HepG2 (cell line): ENCODE data around the gene CCDC57. TPM values are rescaled to one million over a fixed set of nuclear protein-coding genes. Genes with fewer than 3 reads are reported as not detected.

Experiments used
- ATM ChIP-seq: fragments of 450-650 bp; IDR thresholded peaks from 2 replicates; pipeline ENCODE4 v1.7.1; 2017; ENCODE audit warnings: mild to moderate bottlenecking, borderline replicate concordance
- DNMT3B ChIP-seq: conservative IDR thresholded peaks from 2 replicates; pipeline ENCODE4 v1.6.1; 2016; ENCODE audit warnings: missing biosample characterization, control low read depth
- EEA1 ChIP-seq: sonication (generic); formaldehyde crosslinking; IDR thresholded peaks from 2 replicates; pipeline ENCODE4 v1.5.1; 2020; ENCODE audit warnings: mild to moderate bottlenecking, missing genetic modification reagents, borderline replicate concordance
- RERE ChIP-seq: IDR thresholded peaks from 2 replicates; pipeline ENCODE4 v1.6.1; 2016; ENCODE audit warnings: low read depth, missing genetic modification reagents, missing compliant biosample characterization
- SNRNP70 ChIP-seq: fragments of 200-400 bp; formaldehyde crosslinking; IDR thresholded peaks from 2 replicates; pipeline ENCODE4 v1.6.1; 2017; ENCODE audit warnings: mild to moderate bottlenecking, low read depth, low read length, moderate library complexity
- TARDBP ChIP-seq: sonication (generic); formaldehyde crosslinking; IDR thresholded peaks from 2 replicates; pipeline ENCODE4 v1.8.0; 2022; ENCODE audit warnings: mild to moderate bottlenecking, missing genetic modification reagents
- ZNF138 ChIP-seq: sonication (generic); formaldehyde crosslinking; IDR thresholded peaks from 2 replicates; pipeline ENCODE4 v1.5.0; 2020; ENCODE audit warnings: mild to moderate bottlenecking, low read depth, missing genetic modification reagents
- ZNF331 ChIP-seq: sonication (generic); formaldehyde crosslinking; IDR thresholded peaks from 2 replicates; pipeline ENCODE4 v1.4.0; 2020; ENCODE audit warnings: missing genetic modification reagents
- ZNF775 ChIP-seq: sonication (generic); formaldehyde crosslinking; IDR thresholded peaks from 2 replicates; pipeline ENCODE4 v1.4.0; 2020; ENCODE audit warnings: missing genetic modification reagents, mild to moderate bottlenecking, moderate library complexity, borderline replicate concordance
- polyA plus RNA-seq, 8 experiments: library from polyadenylated mRNA; depleted of rRNA in 3 of 8; stranded (reverse) in 7 of 8; unstranded in 1 of 8; fragments of >200 nt; fragmentation: Illumina TruSeq in 4 of 8; extraction: Trizol in 4 of 8; gene quantifications; 2 replicates each; pipeline versions ENCODE4 v1.2.1 to v1.2.3, GENCODE V29; 2011 to 2016; ENCODE audit warnings: low read depth in 4 of 8, missing spikeins in 1 of 8, mixed read lengths in 1 of 8; ENCODE audit not compliant: insufficient read depth in 1 of 8
- total RNA-seq, 5 experiments: library from RNA; depleted of rRNA; stranded (reverse); fragments of >200 nt; fragmentation: Illumina TruSeq; extraction: Trizol; gene quantifications; 2 replicates each; pipeline ENCODE4 v1.2.3, GENCODE V29; 2016; ENCODE audit warnings: low read depth in 1 of 5
- TF ChIP-seq, protein P1 (sequence below): sonication (generic); formaldehyde crosslinking; IDR thresholded peaks from 2 replicates; pipeline ENCODE4 v1.4.0; 2020; ENCODE audit warnings: missing genetic modification reagents, borderline replicate concordance
- TF ChIP-seq, protein P2 (sequence below): sonication (generic); formaldehyde crosslinking; IDR thresholded peaks from 2 replicates; pipeline ENCODE4 v1.4.0; 2020; ENCODE audit warnings: mild to moderate bottlenecking, missing genetic modification reagents
- TF ChIP-seq, protein P3 (sequence below): sonication (generic); formaldehyde crosslinking; IDR thresholded peaks from 2 replicates; pipeline ENCODE4 v1.4.0; 2020; ENCODE audit warnings: mild to moderate bottlenecking, missing genetic modification reagents

Gene CCDC57
- total and polyA plus RNA-seq, 2 of the 13 experiments (the other 11 are each of a cell fraction or from before 2014, with no cell fraction given) = 59.3 to 59.9 TPM

DNA sequence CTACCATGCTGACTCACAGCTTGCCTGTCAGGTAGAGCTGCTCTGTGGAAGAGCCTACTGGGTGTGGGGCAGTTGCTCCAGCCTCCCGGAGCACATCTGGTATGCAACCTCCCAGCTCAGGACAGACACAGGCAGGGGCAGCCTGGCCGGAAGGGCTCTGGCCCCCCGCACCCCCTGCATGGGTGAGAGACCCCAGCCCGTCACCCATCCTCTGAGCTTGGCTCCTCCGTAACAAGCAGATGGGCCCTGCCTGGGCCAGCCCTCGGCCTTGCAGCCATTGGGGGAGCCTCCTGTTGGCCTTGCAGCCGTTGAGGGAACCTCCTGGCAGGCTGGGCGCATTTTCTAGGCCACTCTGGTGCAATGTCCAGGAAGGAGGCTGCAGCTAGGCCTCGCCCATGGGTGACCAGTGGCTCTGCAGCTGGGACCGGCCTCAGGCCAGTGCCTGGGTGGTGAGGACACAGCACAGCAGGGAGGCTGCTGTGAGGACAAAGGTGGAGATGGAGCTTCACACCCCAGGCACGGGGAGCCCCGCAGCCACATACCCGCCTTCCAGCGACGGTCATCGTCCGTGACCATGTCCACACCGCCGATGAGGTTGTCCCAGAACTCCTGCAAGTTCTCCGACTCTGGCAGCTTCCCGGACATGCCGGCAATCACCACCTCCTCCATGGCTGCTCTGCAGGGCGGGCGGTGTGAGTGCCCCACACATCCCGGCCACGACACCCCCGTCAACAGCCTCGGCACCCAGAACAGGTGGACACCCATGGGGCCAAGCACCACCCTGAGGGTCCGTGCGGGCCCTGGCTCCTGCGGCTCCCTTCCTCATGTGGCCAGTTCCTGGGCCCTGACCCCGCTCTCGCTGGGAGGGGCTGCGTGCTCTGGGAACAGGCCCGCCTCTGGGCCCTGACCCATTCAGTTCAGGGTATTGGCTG is 116.6 kb downstream of the CCDC57 start (continued):
- TF ChIP-seq, protein P1, sequence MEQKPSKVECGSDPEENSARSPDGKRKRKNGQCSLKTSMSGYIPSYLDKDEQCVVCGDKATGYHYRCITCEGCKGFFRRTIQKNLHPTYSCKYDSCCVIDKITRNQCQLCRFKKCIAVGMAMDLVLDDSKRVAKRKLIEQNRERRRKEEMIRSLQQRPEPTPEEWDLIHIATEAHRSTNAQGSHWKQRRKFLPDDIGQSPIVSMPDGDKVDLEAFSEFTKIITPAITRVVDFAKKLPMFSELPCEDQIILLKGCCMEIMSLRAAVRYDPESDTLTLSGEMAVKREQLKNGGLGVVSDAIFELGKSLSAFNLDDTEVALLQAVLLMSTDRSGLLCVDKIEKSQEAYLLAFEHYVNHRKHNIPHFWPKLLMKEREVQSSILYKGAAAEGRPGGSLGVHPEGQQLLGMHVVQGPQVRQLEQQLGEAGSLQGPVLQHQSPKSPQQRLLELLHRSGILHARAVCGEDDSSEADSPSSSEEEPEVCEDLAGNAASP = no peak
- TF ChIP-seq, protein P2, sequence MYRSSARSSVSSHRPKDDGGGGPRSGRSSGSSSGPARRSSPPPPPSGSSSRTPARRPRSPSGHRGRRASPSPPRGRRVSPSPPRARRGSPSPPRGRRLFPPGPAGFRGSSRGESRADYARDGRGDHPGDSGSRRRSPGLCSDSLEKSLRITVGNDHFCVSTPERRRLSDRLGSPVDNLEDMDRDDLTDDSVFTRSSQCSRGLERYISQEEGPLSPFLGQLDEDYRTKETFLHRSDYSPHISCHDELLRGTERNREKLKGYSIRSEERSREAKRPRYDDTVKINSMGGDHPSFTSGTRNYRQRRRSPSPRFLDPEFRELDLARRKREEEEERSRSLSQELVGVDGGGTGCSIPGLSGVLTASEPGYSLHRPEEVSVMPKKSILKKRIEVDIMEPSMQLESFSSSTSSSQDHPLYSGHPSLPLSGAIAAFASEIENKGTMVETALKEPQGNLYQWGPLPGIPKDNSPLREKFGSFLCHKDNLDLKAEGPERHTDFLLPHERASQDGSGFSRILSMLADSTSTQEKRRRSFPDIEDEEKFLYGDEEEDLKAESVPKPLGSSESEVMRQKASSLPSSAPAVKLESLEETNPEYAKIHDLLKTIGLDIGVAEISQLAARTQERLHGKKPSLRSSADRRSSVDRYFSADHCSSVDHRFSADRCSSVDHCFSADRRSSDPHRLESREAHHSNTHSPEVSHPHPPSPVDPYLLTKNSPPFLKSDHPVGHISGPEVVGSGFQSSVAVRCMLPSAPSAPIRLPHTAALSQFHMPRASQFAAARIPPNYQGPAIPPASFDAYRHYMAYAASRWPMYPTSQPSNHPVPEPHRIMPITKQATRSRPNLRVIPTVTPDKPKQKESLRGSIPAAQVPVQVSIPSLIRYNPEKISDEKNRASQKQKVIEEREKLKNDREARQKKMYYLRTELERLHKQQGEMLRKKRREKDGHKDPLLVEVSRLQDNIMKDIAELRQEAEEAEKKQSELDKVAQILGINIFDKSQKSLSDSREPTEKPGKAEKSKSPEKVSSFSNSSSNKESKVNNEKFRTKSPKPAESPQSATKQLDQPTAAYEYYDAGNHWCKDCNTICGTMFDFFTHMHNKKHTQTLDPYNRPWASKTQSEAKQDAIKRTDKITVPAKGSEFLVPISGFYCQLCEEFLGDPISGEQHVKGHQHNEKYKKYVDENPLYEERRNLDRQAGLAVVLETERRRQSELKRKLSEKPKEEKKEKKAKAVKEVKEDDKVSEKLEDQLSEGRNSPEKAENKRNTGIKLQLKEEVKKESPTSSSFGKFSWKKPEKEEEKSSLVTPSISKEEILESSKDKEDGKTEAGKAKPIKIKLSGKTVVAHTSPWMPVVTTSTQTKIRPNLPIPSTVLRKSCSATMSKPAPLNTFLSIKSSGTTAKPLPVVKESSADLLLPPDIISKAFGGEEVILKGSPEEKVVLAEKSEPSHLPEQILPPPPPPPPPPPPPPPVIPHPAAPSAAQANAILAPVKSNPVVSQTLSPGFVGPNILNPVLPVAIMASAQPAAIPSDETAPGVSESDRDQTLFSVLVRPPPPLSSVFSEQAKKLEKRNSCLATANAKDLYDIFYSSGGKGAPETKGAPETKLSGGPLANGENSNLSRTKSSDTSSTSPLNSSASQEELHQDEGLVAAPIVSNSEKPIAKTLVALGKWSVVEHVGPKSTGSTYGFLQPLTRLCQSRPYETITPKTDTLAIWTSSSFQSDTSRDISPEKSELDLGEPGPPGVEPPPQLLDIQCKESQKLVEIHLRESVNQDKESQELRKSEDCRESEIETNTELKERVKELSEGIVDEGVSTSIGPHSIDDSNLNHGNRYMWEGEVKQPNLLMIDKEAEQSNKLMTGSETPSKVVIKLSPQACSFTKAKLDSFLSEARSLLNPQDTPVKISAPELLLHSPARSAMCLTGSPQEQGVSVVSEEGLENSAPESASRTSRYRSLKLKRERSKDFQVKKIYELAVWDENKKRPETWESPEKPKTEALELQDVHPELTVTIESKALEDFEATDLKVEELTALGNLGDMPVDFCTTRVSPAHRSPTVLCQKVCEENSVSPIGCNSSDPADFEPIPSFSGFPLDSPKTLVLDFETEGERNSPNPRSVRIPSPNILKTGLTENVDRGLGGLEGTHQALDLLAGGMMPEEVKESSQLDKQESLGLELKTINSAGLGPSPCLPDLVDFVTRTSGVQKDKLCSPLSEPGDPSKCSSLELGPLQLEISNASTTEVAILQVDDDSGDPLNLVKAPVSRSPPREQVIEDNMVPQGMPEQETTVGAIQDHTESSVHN (CRISPR knock-in tag) = no peak
- TF ChIP-seq, protein P3, sequence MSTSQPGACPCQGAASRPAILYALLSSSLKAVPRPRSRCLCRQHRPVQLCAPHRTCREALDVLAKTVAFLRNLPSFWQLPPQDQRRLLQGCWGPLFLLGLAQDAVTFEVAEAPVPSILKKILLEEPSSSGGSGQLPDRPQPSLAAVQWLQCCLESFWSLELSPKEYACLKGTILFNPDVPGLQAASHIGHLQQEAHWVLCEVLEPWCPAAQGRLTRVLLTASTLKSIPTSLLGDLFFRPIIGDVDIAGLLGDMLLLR (CRISPR knock-in tag) = peak; percentile 38; the same call in 1 of the 2 replicates
- TF ChIP-seq RERE (no peak), TARDBP (CRISPR knock-in tag) (no peak), SNRNP70 (no peak), ATM (no peak), ZNF331 (CRISPR knock-in tag) (no peak), DNMT3B (CRISPR knock-in tag) (no peak), ZNF775 (CRISPR knock-in tag) (no peak), EEA1 (CRISPR knock-in tag) (no peak), ZNF138 (CRISPR knock-in tag) (no peak)
